ENCODE results near the gene ANKRD24.
A peak's percentile ranks its signal among the peaks of the same experiment; 100 is the strongest.
"Not testable (repeated sequence)": the region's sequence is repeated elsewhere in the genome, so short reads cannot be mapped to it uniquely, and the experiment has no call there.

Gene ANKRD24
- 1.0 to 2.1 (median 1.4) reads per million in 3 donors for total RNA-seq

DNA sequence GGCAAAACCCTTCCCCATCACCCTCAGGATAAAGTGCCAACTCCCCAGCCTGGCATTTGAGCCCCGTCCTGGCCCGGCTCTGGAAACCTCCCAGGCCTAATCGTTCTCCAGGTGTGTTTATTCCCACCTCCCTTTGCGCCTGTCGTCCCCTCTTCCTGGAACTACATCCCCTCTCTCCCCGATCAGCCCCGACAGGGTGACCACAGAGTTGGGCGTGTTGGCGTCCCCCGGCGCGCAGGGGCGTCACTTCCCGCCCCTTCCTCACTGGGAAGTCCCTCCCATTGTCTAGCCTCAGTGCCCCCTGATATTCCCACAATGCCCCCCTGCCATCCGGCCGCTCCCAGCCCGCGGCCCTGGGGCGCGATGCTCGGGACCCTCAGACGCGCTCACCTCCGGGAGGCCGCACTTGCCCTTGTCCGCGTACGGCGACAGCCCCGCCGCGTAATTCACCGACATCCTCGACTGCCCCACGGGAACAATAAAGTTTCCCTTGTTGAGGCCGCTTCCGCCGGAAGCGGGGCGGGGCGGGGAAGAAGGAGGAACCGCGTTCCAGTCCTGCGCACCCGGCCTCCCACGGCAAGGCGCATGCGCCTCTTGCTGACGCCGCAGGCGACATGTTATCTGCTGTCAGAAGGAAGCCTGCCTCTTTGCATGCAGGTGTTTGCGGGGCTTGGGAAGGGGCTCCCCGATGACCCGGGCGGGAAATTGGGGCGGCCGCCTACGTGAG lies at the start of gene ANKRD24, which contains the start of gene SIRT6:
Gene ANKRD24 (plus strand): TSS at position 606 of the 727 bp plus-strand sequence. CDS start 3,737 bp downstream, outside the sequence.
Gene SIRT6 (minus strand): TSS at position 480 of the 727 bp plus-strand sequence. CDS start 24 bp downstream, at position 456.
- peak; percentile 90 to 95 (median 93) for DNase-seq
- Histone ChIP-seq H3K27me3 (replicated peaks; ENCODE audit: control insufficient read depth, insufficient read depth, low read length, poor library complexity, severe bottlenecking) (no peaks in the 10 kb centered on the region), H3K9me3 (ENCODE audit: control insufficient read depth, low read length) (no peaks in the 10 kb centered on the region), H3K36me3 (ENCODE audit: control insufficient read depth, insufficient read depth, low read length) (peaks cover 5% of the 10 kb centered on the region), H3K27ac (ENCODE audit: insufficient read depth, low read length, poor library complexity, severe bottlenecking) (peak within 1 kb of the TSS; percentile 86), H3K4me3 (ENCODE audit: insufficient read depth, low read depth, low read length, poor library complexity, severe bottlenecking) (peak within 1 kb of the TSS; percentile 90), H3K4me1 (ENCODE audit: control insufficient read depth, insufficient read depth, low read length, poor library complexity, severe bottlenecking) (peaks cover 21% of the 10 kb centered on the region)

DNA sequence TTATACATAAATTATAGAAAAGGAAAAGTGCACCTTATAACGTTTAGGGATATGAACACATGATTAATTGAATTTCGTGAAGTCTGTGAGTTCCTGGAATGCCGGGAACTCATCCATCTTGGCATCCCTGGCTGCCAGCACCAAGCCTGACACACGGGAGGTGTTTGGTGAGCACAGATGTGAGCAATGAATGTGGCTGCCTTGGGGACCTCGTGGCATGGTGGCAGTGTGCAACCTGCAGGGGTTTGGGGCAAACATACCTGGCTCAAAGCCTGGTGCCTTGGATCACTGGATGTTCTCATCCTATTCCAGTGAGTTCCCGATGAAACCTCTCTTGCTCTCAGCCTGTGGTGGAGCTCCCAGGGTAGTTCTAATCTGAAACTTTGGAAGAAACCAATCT lies 48.1 kb upstream of the ANKRD24 start:
- no peaks in the 10 kb centered on the region for H3K4me1 ChIP-seq (ENCODE audit: control insufficient read depth, insufficient read depth, low read length, poor library complexity, severe bottlenecking)
- no peak overlapping the region for H3K4me3 ChIP-seq (ENCODE audit: insufficient read depth, low read depth, low read length, poor library complexity, severe bottlenecking)
- H3K27ac ChIP-seq (ENCODE audit: insufficient read depth, low read length, poor library complexity, severe bottlenecking), result no peak overlapping the region
- DNase-seq, result no peak
- H3K9me3 ChIP-seq (ENCODE audit: control insufficient read depth, low read length), result no peaks in the 10 kb centered on the region
- no peaks in the 10 kb centered on the region for H3K27me3 ChIP-seq (replicated peaks; ENCODE audit: control insufficient read depth, insufficient read depth, low read length, poor library complexity, severe bottlenecking)
- H3K36me3 ChIP-seq (ENCODE audit: control insufficient read depth, insufficient read depth, low read length), result no peaks in the 10 kb centered on the region

DNA sequence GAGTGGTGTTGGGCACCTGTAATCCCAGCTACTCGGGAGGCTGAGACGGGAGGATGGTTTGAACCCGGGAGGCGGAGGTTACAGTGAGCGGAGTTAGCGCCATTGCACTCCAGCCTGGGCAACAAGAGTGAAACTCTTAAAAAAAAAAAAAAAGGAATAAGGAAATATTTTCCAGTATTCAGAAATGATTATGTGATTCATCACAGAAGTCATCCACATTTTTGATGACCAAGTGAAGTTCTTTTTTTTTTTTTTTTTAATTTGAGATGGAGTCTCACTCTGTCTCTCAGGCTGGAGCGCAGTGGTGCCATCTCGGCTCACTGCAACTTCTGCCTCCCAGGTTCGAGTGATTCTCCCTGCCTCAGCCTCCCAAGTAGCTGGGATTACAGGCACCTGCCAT lies 47.1 kb upstream of the ANKRD24 start:
- H3K9me3 ChIP-seq (ENCODE audit: control insufficient read depth, low read length); H3K4me3 ChIP-seq (ENCODE audit: insufficient read depth, low read depth, low read length, poor library complexity, severe bottlenecking); H3K36me3 ChIP-seq (ENCODE audit: control insufficient read depth, insufficient read depth, low read length); H3K4me1 ChIP-seq (ENCODE audit: control insufficient read depth, insufficient read depth, low read length, poor library complexity, severe bottlenecking); H3K27ac ChIP-seq (ENCODE audit: insufficient read depth, low read length, poor library complexity, severe bottlenecking); H3K27me3 ChIP-seq (replicated peaks; ENCODE audit: control insufficient read depth, insufficient read depth, low read length, poor library complexity, severe bottlenecking); DNase-seq: not testable (repeated sequence)

- H3K27me3 ChIP-seq (replicated peaks; ENCODE audit: control insufficient read depth, insufficient read depth, low read length, poor library complexity, severe bottlenecking), result no peaks in the 10 kb centered on the region
- H3K9me3 ChIP-seq (ENCODE audit: control insufficient read depth, low read length), result no peaks in the 10 kb centered on the region
- H3K36me3 ChIP-seq (ENCODE audit: control insufficient read depth, insufficient read depth, low read length), result no peaks in the 10 kb centered on the region
- H3K4me1 ChIP-seq (ENCODE audit: control insufficient read depth, insufficient read depth, low read length, poor library complexity, severe bottlenecking), result no peaks in the 10 kb centered on the region
- no peak overlapping the region for H3K27ac ChIP-seq (ENCODE audit: insufficient read depth, low read length, poor library complexity, severe bottlenecking)
- H3K4me3 ChIP-seq (ENCODE audit: insufficient read depth, low read depth, low read length, poor library complexity, severe bottlenecking), result no peak overlapping the region
- DNase-seq, result no peak
Measured at GRCh38 chr19:4136680-4137088, 45.8 kb upstream of the ANKRD24 start.

GRCh38 chr19:4138445-4138844 lies 44.0 kb upstream of the ANKRD24 start:
- no peak for DNase-seq
- no peaks in the 10 kb centered on the region for H3K27me3 ChIP-seq (replicated peaks; ENCODE audit: control insufficient read depth, insufficient read depth, low read length, poor library complexity, severe bottlenecking)
- no peaks in the 10 kb centered on the region for H3K36me3 ChIP-seq (ENCODE audit: control insufficient read depth, insufficient read depth, low read length)
- no peak overlapping the region for H3K27ac ChIP-seq (ENCODE audit: insufficient read depth, low read length, poor library complexity, severe bottlenecking)
- no peaks in the 10 kb centered on the region for H3K4me1 ChIP-seq (ENCODE audit: control insufficient read depth, insufficient read depth, low read length, poor library complexity, severe bottlenecking)
- H3K4me3 ChIP-seq (ENCODE audit: insufficient read depth, low read depth, low read length, poor library complexity, severe bottlenecking), result no peak overlapping the region
- H3K9me3 ChIP-seq (ENCODE audit: control insufficient read depth, low read length), result no peaks in the 10 kb centered on the region

- no peaks in the 10 kb centered on the region for H3K9me3 ChIP-seq (ENCODE audit: control insufficient read depth, low read length)
- peak; percentile 65 to 79 (median 71) for DNase-seq
- H3K36me3 ChIP-seq (ENCODE audit: control insufficient read depth, insufficient read depth, low read length), result no peaks in the 10 kb centered on the region
- H3K27ac ChIP-seq (ENCODE audit: insufficient read depth, low read length, poor library complexity, severe bottlenecking), result no peak overlapping the region
- no peaks in the 10 kb centered on the region for H3K4me1 ChIP-seq (ENCODE audit: control insufficient read depth, insufficient read depth, low read length, poor library complexity, severe bottlenecking)
- H3K4me3 ChIP-seq (ENCODE audit: insufficient read depth, low read depth, low read length, poor library complexity, severe bottlenecking), result no peak overlapping the region
- no peaks in the 10 kb centered on the region for H3K27me3 ChIP-seq (replicated peaks; ENCODE audit: control insufficient read depth, insufficient read depth, low read length, poor library complexity, severe bottlenecking)
Measured at GRCh38 chr19:4139614-4140236, 42.8 kb upstream of the ANKRD24 start.

DNA sequence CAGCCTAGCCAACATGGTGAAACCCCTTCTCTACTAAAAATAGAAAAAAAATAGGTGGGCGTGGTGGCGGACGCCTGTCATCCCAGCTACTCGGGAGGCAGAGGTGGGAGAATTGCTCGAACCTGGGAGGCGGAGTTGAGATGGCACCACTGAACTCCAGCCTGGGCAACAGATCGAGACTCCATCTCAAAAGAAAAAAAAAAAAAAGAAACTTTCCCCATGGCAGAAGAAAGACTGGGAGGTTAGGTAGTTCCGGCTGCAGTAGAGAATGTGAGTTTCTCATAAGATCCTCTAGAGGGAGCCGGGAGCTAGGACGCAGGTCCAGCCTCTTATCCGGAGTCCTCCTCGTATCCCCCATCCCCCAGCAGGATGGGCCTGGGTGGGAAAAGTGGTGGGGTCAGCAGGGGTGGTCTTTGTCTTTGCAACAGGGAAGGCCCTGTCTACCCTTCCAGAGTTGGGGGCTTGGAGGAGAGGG lies 42.2 kb upstream of the ANKRD24 start:
- H3K9me3 ChIP-seq (ENCODE audit: control insufficient read depth, low read length), result no peaks in the 10 kb centered on the region
- H3K4me3 ChIP-seq (ENCODE audit: insufficient read depth, low read depth, low read length, poor library complexity, severe bottlenecking), result no peak overlapping the region
- H3K4me1 ChIP-seq (ENCODE audit: control insufficient read depth, insufficient read depth, low read length, poor library complexity, severe bottlenecking), result no peaks in the 10 kb centered on the region
- H3K27ac ChIP-seq (ENCODE audit: insufficient read depth, low read length, poor library complexity, severe bottlenecking), result no peak overlapping the region
- H3K27me3 ChIP-seq (replicated peaks; ENCODE audit: control insufficient read depth, insufficient read depth, low read length, poor library complexity, severe bottlenecking), result no peaks in the 10 kb centered on the region
- DNase-seq, result peak in 1 of 3 donors; percentile 8
- no peaks in the 10 kb centered on the region for H3K36me3 ChIP-seq (ENCODE audit: control insufficient read depth, insufficient read depth, low read length)

GRCh38 chr19:4142916-4143315 lies 39.6 kb upstream of the ANKRD24 start:
- not testable (repeated sequence) for H3K4me1 ChIP-seq (ENCODE audit: control insufficient read depth, insufficient read depth, low read length, poor library complexity, severe bottlenecking); H3K9me3 ChIP-seq (ENCODE audit: control insufficient read depth, low read length); H3K36me3 ChIP-seq (ENCODE audit: control insufficient read depth, insufficient read depth, low read length); DNase-seq; H3K4me3 ChIP-seq (ENCODE audit: insufficient read depth, low read depth, low read length, poor library complexity, severe bottlenecking); H3K27ac ChIP-seq (ENCODE audit: insufficient read depth, low read length, poor library complexity, severe bottlenecking); H3K27me3 ChIP-seq (replicated peaks; ENCODE audit: control insufficient read depth, insufficient read depth, low read length, poor library complexity, severe bottlenecking)

- Histone ChIP-seq H3K9me3 (ENCODE audit: control insufficient read depth, low read length) (no peaks in the 10 kb centered on the region), H3K27me3 (replicated peaks; ENCODE audit: control insufficient read depth, insufficient read depth, low read length, poor library complexity, severe bottlenecking) (no peaks in the 10 kb centered on the region), H3K4me3 (ENCODE audit: insufficient read depth, low read depth, low read length, poor library complexity, severe bottlenecking) (no peak overlapping the region), H3K27ac (ENCODE audit: insufficient read depth, low read length, poor library complexity, severe bottlenecking) (no peak overlapping the region), H3K4me1 (ENCODE audit: control insufficient read depth, insufficient read depth, low read length, poor library complexity, severe bottlenecking) (no peaks in the 10 kb centered on the region), H3K36me3 (ENCODE audit: control insufficient read depth, insufficient read depth, low read length) (no peaks in the 10 kb centered on the region)
- no peak for DNase-seq
Measured at GRCh38 chr19:4144666-4145249, 37.7 kb upstream of the ANKRD24 start.
